DMS153 (cell line): ENCODE results near the gene SRSF10.
"Not testable (repeated sequence)": the region's sequence is repeated elsewhere in the genome, so short reads cannot be mapped to it uniquely, and the experiment has no call there.

ENCODE experiments used
- DNase-seq: peaks from one replicate; lab custom pipeline; 2025; lab: John Stamatoyannopoulos, UW

The SRSF10 gene

DNA sequence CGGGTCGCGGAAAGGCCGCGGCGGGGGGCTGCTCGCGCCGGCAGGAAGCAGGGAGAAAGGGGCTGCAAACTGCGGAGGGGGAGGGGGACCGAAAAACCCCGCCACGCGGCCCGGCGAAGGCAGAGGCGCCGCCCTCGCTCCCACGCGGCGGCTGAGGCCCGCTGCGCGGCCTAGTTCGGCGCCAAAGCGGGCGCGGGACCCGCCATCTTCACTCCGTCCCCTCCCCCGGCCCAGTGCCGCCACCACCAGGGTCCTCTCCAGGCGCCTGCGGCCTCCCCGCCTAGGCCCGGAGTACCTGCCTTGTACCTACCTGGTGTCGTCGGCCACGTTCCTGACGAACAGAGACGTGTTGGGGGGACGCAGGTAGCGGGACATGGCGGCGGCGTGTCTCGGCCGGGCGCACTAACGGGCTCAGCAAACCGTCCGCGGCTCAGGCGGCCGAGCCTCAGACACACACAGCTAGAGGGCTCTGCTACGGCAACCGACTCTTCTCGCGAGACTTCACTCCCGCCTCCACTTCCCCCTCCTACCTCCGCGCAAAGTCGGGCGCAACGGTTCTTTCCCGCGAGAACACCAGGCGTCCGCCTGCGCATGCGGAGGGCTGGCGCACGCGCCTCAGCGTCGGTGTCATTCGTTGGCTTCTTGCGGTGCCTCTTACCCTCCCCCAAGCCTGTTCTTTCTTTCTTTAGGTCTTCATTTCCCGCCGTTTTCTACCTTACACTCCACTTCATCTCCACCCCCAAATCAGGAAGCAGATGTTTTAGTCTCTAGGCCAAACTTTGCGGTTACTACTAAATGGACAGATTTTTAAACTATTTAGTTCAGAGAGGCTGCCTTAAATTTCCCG is at the start of gene SRSF10:
Gene SRSF10, minus strand, starts transcription at position 447 of the 847 bp plus-strand sequence. Its CDS starts 72 bp downstream, at position 375.
- DNase-seq: peak; percentile 98

DNA sequence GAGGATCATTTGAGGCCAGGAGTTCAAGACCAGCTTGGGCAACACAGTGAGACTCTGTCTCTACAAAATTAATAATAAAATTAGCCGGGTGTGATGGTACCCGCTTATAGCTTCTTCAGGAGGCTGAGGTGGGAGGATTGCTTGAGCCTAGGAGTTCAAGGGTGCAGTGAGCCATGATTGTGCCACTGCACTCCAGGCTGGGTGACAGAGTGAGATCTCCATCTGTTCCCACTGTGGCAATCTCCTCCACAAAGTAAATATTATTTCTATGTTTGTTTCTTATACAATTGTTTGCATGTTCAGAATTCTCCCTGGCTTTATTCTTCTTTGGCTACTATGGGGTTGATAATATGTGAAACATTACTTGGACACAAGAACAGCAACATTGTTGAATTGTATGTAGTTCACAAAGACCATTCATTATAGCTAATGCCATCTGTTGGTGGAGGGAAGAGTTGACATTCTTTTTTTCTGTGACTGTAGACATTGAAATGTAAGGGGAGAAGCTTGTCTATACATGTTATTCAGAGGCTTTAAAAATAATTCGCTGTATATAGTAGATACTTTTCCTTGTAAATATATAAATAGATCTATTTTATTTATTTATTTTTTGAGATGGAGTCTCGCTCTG is 47.8 kb upstream of the SRSF10 start:
- peak; percentile 4 for DNase-seq

DNA sequence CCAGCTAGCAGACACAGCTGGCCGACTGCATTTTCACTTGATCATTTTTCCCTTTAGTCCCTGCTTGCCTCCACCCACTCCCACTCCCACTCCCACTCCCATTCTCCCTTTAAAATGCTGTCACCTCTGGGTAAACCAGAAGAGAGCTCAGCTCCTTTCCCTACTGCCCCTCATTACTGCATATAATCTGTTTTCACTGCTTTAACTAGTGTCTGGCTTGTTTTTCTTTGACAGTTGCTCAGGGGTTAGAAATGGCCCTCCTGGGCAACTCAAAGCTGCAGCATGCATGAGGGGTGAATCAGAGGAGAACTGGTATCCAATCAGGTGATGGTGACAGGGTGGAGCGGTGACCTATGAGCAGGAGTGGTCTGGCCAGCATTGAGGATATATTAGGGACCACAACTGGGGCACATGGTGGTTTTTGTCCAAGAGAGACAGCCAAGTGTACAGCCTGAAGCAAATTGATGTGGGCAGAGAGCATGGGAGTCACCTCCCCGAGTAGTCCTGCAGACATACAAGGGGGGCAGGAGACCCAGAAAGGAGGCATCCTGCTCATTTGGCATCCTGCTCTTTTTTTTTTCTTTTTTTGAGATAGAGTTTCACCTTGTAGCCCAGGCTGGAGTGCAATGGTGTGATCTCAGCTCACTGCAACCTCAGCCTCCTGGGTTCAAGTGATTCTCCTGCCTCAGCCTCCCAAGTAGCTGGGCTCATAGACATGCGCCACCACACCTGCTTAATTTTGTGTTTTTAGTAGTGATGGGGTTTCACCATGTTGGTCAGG is 42.6 kb upstream of the SRSF10 start:
- no peak for DNase-seq

DNA sequence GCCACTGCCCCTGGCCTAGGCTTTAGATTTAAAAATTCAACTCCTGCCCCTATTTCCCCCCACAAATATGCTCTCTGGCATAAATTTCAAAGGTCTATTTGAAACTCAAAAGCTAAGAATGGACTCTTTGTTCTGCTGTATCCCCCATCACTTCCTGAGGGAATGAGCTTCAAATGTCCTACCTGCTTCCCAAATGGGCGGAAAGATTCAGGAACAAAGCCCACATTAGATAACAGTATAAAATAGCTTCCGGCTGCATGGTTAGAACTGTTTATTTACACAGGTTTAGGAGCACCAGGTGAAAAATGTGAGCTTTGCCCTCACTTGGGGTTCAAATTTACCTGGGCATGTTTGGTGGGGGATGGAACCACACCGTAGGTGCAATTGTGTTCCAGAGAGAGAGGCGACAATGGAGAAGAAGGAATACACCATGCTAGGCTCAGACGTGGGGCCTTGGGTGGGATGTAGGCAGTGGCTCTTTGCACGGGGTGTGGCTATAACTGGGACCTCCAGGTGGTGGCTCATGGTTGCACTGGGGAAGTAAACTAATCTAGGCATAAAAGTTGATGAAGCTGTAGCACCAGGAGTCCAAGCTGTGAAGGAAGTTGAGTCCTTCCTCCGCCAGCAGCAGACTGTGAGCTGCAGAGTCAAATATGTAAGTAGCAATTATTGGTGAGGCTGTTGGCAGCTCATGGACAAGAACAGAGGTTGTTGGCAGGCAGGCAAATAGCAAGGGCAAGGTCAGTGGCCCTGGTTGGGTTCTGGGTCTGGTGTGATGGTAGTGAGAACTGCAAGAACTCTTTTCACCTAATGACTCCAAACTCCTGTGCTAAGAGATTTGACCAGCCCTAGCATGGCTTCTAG is 41.5 kb upstream of the SRSF10 start:
- DNase-seq: peak; percentile 43

DNA sequence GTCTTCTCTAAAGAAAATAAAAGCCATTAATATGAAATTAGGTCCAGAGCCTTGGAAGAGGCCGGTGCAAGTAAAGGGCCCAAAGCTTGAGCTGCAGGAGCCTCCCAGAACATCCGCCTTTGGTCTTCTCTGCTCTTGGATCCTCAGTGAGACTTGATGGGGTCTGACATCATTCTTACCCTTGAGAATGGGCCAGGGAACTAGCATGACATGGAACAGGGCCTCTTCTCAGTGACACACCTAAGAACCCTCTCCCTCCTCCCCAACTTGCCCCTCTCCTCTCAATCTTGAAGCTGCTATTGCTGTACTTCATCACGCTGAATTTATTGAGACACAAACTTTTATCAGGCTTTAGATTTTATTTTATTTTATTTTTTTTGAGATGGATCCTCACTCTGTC is 40.3 kb upstream of the SRSF10 start:
- DNase-seq: no peak

DNA sequence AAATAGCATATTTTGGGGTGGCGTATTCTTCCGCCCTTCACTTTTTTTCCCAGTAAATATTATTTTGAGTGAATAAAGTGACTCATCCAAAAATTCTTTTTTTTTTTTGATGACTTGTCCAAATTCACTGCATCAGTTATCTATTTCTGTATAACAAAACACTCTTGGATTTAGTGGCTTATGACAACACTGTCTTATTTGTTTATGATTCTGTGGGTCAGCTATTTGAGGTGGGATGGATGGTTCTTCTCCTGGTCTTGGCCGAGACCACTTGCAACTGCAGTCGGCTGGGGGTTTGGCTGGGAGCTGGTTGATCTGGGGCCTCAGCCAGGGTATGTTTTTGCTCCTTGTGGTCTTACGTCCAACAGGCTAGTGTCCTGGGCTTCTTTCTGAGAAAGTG is 39.9 kb upstream of the SRSF10 start:
- DNase-seq: no peak

DNA sequence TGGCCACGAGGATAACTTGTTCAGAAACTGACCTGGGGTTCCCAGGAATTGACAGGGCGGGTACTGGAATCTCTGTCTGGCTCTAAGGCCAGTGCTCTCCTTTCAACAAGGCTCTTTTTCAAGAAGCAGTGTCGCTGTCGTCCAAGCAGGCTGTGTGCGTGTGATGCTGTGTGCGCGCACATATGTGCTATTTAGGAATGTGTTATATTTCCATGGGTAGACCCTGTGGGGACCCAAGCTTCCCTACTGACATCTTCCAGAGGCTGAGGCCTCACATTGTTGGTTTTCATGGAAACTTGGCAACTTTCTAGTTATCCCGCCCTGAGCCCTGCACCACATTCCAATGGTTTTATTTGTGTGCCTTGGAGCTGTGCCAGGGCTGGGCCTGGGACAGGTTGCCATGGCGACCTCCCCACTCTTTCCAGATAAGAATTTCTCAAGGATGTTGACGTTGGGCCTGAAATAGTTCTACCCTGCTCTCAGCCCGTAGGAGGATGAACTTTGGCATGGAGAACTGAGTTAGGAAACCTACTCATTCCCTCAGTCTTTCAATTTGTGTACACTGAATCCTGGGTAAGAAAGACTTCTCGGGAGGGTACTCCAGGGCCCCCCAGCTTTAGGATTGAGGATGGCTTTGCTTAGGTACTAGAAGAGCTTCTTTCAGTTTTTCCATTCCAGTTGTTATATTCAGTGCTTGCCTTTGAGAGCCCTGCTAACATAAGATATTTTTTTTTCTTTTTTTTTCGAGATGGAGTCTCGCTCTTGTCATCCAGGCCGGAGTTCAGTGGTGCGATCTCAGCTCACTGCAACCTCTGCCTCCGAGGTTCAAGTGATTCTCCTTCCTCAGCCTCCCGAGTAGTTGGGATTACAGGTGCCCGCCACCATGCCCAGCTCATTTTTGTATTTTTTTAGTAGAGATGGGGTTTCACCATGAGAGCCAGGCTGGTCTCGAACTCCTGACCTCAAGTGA is 38.8 kb upstream of the SRSF10 start:
- DNase-seq: peak; percentile 14

DNA sequence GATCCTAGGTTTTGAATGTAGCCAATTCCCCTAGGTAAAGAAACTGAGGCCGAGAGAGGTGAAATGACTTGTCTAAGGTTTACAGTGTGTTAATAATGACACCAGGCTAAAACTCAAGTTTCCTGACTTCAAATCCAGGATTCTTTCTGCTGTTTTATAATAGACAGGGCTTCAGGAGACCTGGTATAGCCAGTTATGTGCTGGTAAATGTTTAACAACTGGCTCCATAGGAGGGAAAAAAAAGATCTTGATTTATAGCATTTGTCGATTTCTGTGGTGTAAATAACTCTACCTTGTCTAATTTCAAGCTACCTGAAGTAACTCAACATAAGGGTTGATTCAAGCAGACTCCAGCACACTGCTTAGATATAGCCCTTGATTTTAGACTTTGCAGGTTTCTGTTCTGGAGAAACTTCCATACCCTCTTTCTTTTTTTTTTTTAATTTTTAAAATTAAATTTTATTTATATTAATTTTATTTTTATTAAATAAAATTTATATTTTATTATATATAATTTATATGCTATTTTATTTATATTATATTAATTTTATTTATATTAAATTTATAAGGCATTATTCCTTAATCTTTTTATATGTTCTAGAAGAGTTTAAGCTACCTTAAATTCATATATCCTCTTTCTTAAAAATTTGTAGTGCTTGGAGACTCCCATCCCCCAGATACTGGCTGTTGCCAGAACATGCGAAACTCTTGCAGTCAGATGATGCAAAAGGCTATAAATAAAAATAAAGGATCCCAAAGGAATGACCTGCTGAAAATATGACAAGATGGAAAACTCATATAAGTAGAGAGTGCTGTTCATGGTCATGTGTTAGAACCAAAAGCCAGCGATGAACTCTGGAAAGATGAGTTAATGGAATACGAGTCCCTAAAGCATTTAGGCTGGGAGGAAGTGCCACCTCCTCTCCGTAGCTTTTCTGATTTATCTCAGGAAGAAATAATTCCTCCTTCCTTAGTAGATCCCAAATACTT is 35.4 kb upstream of the SRSF10 start:
- no peak for DNase-seq

DNA sequence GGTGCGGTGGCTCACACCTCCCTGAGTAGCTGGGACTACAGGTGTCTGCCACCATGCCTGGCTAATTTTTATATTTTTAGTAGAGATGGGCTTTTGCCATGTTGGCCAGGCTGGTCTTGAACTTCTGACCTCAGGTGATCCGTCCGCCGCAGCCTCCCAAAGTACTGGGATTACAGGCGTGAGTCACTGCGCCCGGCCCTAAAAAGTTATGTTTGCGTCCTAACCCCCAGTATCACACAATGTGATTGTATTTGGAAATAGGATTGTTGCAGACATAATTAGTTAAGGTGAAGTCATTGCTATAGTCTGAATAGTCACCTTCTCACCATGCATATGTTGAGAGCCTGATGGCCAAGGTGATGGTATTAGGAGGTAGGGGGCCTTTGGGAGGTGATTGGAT is 32.8 kb upstream of the SRSF10 start:
- not testable (repeated sequence) for DNase-seq

DNA sequence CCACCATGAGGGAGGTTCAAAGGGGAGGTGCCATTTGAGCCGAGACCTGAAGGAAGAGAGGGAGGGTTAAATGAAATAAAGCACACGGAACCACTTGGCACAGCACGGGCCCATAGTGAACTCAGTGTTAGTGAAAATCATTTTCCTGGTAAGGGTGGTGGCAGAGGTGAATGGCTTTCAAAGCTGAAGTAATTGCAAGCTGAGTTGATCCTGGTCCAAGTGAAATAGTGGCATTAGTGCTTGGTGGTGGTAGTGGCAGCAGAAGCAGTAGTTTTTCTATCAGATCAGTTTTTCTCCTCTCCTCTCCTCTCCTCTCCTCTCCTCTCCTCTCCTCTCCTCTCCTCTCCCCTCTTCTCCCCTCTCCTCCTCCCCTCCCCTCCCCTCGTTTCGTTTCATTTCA is 30.5 kb upstream of the SRSF10 start:
- DNase-seq: no peak

DNA sequence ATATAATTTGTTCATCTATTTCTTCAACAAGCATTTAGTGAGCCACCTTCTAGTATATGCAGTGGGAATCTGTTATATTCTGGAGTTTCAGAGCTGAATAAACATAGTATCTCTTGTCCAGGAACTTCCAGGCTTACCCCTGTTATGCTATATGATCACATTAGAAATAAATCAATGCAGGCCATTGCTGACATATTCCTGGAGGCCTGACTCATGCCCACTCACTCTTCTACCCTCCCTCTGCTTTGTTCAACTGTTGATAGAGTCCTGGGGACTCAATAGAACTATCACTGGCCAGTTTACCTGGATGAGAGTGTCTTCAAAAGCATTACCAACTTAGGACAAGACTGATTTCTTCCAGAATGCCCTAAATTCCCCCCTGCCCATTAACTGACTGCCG is 29.3 kb upstream of the SRSF10 start:
- DNase-seq: no peak

DNA sequence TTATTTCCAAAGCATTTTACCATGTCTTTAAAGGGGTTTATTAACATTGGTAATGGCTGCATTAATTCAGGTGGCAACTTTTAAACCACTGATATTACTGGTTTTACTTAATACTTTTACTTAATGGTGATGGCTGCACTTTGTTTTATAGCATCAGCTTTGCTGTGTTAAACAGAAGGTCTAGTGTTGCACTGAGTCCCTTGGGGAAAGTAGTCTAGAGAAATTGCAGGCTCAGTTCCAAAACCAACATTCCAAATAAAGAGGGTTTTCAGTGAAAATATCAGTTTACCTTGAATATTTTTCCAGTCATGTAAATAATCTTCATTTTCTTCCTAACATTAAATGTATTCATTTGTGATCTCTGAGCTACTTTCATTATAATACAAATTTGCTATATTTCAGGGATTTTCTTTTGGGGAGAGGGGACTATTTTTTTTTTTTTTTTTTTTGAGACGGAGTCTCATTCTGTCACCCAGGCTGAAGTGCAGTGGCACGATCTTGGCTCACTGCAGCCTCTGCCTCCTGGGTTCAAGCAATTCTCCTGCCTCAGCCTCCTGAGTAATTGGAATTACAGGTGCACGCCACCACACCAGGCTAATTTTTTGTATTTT is 28.6 kb upstream of the SRSF10 start:
- not testable (repeated sequence) for DNase-seq

DNA sequence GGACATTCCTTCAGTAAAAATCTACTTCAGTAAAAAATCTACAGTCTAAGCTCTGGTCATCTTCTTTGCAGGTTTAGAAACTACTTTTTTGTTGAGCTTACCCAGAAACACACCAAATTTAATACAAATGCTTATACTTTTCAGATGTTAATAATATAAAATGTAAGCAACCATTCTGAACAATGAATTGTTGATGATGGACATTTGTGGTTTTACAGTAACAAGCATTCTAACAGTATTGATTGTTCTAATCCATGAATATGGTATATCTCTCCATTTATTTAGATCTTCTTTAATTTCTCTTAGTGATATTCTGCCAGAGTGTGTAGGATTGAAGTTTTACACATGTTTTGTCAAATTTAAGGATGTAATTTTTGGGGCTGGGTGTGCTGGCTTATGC is 27.0 kb upstream of the SRSF10 start:
- DNase-seq: no peak

DNA sequence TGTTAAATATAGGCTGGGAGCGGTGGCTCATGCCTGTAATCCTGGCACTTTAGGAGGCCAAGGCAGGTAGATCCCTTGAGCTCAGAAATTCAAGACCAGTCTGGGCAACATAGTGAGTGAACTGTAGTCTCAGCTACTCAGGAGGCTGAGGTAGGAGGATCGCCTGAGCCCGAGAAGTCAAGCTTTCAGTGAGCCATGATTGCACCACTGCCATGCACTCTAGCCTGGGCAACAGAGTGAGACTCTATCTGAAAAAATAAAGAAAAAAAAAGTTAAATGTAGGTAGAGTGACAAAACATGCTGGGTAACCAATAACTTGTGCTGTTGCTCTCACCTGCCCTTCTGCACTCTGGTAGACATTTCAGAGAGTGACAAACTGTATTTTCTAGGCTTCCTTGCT is 25.0 kb upstream of the SRSF10 start:
- no peak for DNase-seq

DNA sequence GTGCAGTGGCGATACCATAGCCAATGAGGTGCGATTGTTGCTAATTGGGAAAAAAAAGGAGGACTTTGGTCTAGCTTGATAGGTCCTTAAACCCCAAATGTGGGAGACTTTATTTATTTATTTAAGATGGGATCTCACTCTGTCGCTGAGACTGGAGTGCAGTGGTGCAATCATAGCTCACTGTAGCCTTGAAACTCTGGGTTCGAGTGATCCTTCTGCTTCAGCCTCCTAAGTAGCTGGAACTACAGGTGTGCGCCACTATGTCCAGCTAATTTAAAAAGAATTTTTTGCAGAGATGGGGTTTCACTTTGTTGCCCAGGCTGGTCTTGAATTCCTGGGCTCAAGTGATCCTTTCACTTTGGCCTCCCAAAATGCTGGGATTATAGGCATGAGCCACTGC is 24.0 kb upstream of the SRSF10 start:
- DNase-seq: no peak

DNA sequence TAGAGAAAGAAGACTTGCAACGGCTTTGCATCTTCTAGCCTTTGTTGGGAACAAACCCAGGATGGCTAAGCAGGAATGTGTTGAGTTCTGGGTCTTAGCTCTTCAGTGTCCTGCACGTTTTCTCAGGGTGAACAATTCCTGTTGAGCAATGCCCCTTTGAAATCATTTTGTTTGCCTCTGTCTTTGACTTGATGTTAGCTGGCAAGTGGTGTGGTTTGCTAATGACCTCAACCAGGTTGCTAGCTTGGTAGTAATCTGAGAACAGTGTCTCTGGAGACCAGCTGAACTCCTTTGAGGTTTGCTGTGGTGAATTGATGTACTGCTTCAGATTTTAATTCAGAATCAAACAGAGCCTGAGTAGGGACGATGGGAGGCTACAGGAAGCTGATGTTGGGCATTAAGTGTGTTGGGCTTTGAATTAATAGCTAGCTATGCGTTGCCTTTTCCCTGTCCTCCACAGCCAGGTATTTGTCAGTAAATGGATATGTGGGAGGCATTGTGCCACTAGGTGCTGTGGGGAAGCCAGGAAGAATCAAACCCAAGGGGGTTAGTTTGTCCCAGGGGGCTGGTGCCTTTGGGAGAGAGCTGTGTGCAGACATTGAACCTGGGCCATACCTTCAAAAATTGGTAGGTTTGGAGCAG is 23.3 kb upstream of the SRSF10 start:
- DNase-seq: peak; percentile 74

DNA sequence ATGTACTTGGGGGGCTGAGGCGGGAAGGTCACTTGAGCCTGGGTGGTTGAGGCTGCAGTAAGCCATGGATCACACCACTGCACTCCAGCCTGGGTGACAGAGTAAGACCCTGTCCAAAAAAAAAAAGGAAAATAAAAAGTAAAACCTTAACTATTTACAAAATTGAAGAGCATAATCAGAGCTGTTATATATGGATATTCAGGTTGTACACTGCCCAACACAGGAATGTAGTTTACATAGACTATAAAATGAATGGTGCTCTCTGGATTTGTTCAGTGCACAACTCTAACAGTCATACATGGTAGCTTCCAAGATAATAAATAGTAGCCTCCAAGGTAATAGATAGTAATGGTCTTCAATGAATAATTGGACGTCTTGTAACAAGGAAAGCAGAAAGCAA is 22.6 kb upstream of the SRSF10 start:
- DNase-seq: no peak

DNA sequence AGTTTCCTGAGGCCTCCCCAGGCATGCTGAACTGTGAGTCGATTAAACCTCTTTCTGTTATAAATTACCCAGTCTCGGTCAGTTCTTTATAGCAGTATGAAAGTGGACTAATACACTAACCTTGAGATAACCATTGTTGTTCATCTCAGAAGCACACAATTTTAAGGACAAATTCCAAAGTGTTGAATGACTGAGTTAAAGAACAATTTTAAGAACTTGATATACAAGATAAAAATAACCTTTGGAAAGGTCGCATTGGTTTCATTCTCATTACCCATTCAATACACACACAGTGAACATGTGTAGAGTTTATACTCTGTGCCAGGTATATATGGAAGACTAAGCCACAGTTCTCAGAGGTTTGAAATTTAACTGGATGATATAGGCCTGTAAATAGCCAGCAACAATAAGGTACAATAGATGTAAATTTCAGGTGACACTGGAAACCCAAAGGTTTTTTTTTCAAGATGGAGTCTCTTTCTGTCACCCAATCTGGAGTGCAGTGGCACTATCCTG is 19.1 kb upstream of the SRSF10 start:
- DNase-seq: no peak
